OCI-LY7 (cell line): Measurements from ENCODE around the gene MAP3K6. TPM values are rescaled to one million over a fixed set of nuclear protein-coding genes. Genes with fewer than 3 reads are reported as not detected.
A peak's percentile ranks its signal among the peaks of the same experiment; 100 is the strongest.

Source experiments
- BruUV-seq: library from RNA; stranded (reverse); fragments of 400-500 nt; replicated peaks from 2 replicates; lab custom pipeline; 2021; lab: Mats Ljungman, UMichigan
- CTCF ChIA-PET: fragments of 300-600 bp; sonication (Branson Sonifier 250); formaldehyde crosslinking; loops from one replicate; lab custom pipeline; 2022; ENCODE audit warnings: antibody characterized with exemption; ENCODE audit not compliant: unreplicated experiment; lab: Charles Lee
- POLR2A ChIA-PET: fragments of 300-600 bp; sonication (Branson Sonifier 250); formaldehyde crosslinking; loops from one replicate; lab custom pipeline; 2022; ENCODE audit warnings: antibody characterized with exemption; lab: Charles Lee
- DNase-seq: peaks from one replicate; pipeline ENCODE4 v3.0.0-alpha.2; 2015; ENCODE audit warnings: low spot score
- H2AFZ ChIP-seq: fragments of 200-600 bp; sonication (generic), shearing (Covaris generic); 2 replicates; pipeline ENCODE4 v1.6.1; 2014; ENCODE audit warnings: mild to moderate bottlenecking, antibody characterized with exemption, low read length, moderate library complexity
- H3K27ac ChIP-seq: fragments of 200-600 bp; sonication (generic); 2 replicates; pipeline ENCODE4 v1.5.1; 2014; ENCODE audit warnings: mixed run types, low read depth, mild to moderate bottlenecking, moderate library complexity, low read length, inconsistent platforms; ENCODE audit not compliant: poor library complexity, severe bottlenecking
- H3K36me3 ChIP-seq: fragments of 200-600 bp; sonication (generic); 2 replicates; pipeline ENCODE4 v1.6.1; 2014; ENCODE audit warnings: mild to moderate bottlenecking, antibody characterized with exemption, low read length, moderate library complexity, mixed read lengths; ENCODE audit not compliant: insufficient read depth
- H3K4me1 ChIP-seq: fragments of 200-600 bp; sonication (generic); 2 replicates; pipeline ENCODE4 v1.5.1; 2014; ENCODE audit warnings: mild to moderate bottlenecking, low read length; ENCODE audit not compliant: insufficient read depth, poor library complexity, severe bottlenecking
- H3K4me2 ChIP-seq: fragments of 200-600 bp; sonication (generic); 2 replicates; pipeline ENCODE4 v1.6.1; 2014; ENCODE audit warnings: mild to moderate bottlenecking, low read length
- H3K4me3 ChIP-seq: fragments of 200-600 bp; sonication (generic); 2 replicates; pipeline ENCODE4 v1.5.1; 2014; ENCODE audit warnings: mild to moderate bottlenecking, low read depth, low read length; ENCODE audit not compliant: poor library complexity, severe bottlenecking
- H3K79me2 ChIP-seq: fragments of 200-600 bp; sonication (generic); 2 replicates; pipeline ENCODE4 v1.6.1; 2016; ENCODE audit warnings: low read depth, mild to moderate bottlenecking, low read length, moderate library complexity, mixed read lengths; ENCODE audit not compliant: insufficient read depth
- H3K9me2 ChIP-seq: fragments of 200-600 bp; sonication (generic); 2 replicates; pipeline ENCODE4 v1.6.1; 2016; ENCODE audit warnings: mild to moderate bottlenecking, low read length, mixed read lengths; ENCODE audit not compliant: insufficient read depth
- H3K9me3 ChIP-seq: fragments of 200-600 bp; sonication (generic); 2 replicates; pipeline ENCODE4 v1.6.1; 2014; ENCODE audit warnings: mild to moderate bottlenecking, mixed run types, low read length, mixed read lengths
- H4K20me1 ChIP-seq: fragments of 200-600 bp; sonication (generic); 2 replicates; pipeline ENCODE4 v1.6.1; 2014; ENCODE audit warnings: mild to moderate bottlenecking, antibody characterized with exemption, low read length, moderate library complexity, mixed read lengths; ENCODE audit not compliant: insufficient read depth
- CTCF ChIP-seq: fragments of 200-600 bp; sonication (generic); conservative IDR thresholded peaks from 2 replicates; pipeline ENCODE4 v1.5.1; 2014; ENCODE audit warnings: mild to moderate bottlenecking, antibody characterized with exemption, low read length, moderate library complexity, mixed read lengths
- EZH2phosphoT487 ChIP-seq: fragments of 200-600 bp; sonication (generic); IDR thresholded peaks from 2 replicates; pipeline ENCODE4 v1.6.1; 2018; ENCODE audit warnings: low read depth, borderline replicate concordance, mild to moderate bottlenecking, mixed run types, antibody characterized with exemption, low read length, moderate library complexity, mixed read lengths
- intact Hi-C: fragments of 100-400 bp; cut with micrococcal nuclease; formaldehyde crosslinking; loops from one replicate; pipeline ENCODE4 v1.10.0; 2022; ENCODE audit not compliant: unreplicated experiment
- total RNA-seq, 2 experiments: library from RNA; depleted of rRNA in 1 of 2; stranded (reverse); fragments of >200 nt in 1 of 2; shearing (Covaris generic) in 1 of 2; gene quantifications; 2 replicates each; pipeline ENCODE4 v1.2.3, GENCODE V29; 2014 to 2022

Gene MAP3K6
- total RNA-seq, 2 experiments from 2014 or later, result 5.9 to 8.0 TPM

- H3K4me1 ChIP-seq, result peaks cover 6% of the 10 kb centered on the region
- DNase-seq, result no peak
- H3K79me2 ChIP-seq, result peaks cover 14% of the 10 kb centered on the region
- H2AFZ ChIP-seq, result no peak overlapping the region
- H4K20me1 ChIP-seq, result 0 out of 2 replicates have a peak, but pooled peaks cover under 1% of the 10 kb centered on the region
- H3K36me3 ChIP-seq, result peaks cover 75% of the 10 kb centered on the region
- H3K4me2 ChIP-seq, result no peak overlapping the region
- BruUV-seq, result no TSS peak
- POLR2A ChIA-PET, result interaction anchor here (0.6 kb wide), 1 partner anchor 32 kb away, joined by 4 read pairs; no protein-coding TSS in a partner anchor
- no peaks in the 10 kb centered on the region for H3K9me3 ChIP-seq
- no peak overlapping the region for H3K27ac ChIP-seq
- no peak for TF ChIP-seq CTCF
- TF ChIP-seq EZH2phosphoT487, result no peak
- H3K4me3 ChIP-seq, result no peak overlapping the region
- intact Hi-C loops, result no loop called here
- CTCF ChIA-PET, result interaction anchor here (1.3 kb wide), 1 partner anchor 32 kb away, joined by 3 read pairs; no protein-coding TSS in a partner anchor
- H3K9me2 ChIP-seq, result no peaks in the 10 kb centered on the region
Measured at GRCh38 chr1:27333717-27334279, 33.0 kb downstream of the MAP3K6 start.

GRCh38 chr1:27332536-27333281, 34.1 kb downstream of the MAP3K6 start:
- Histone ChIP-seq H3K27ac (no peak overlapping the region), H3K9me2 (no peaks in the 10 kb centered on the region), H3K36me3 (peaks cover 85% of the 10 kb centered on the region), H3K4me2 (no peak overlapping the region), H3K4me1 (peaks cover 14% of the 10 kb centered on the region), H3K4me3 (no peak overlapping the region), H2AFZ (no peak overlapping the region), H4K20me1 (0 out of 2 replicates have a peak, but pooled peaks cover 6% of the 10 kb centered on the region), H3K9me3 (no peaks in the 10 kb centered on the region), H3K79me2 (peaks cover 25% of the 10 kb centered on the region)
- intact Hi-C loops, result no loop called here
- peak; percentile 54 for DNase-seq
- BruUV-seq, result no TSS peak
- CTCF ChIA-PET, result interaction anchor here (0.8 to 1.6 kb wide), 3 partner anchors 12 to 60 kb away, joined by 3 to 4 read pairs (median 3); no protein-coding TSS in a partner anchor
- POLR2A ChIA-PET, result interaction anchor here (1.4 kb wide), 1 partner anchor 10 kb away, joined by 5 read pairs; no protein-coding TSS in a partner anchor
- peak; percentile 91 for TF ChIP-seq CTCF
- no peak for TF ChIP-seq EZH2phosphoT487
